Neutrophil (primary cell): ENCODE data around the gene ZW10.
"Not testable (repeated sequence)": the region's sequence is repeated elsewhere in the genome, so short reads cannot be mapped to it uniquely, and the experiment has no call there.

Experiments used
- H3K27ac ChIP-seq: fragments of 200-600 bp; sonication (generic); 2 replicates; pipeline ENCODE4 v1.5.1; 2016; ENCODE audit warnings: mild to moderate bottlenecking, moderate library complexity
- H3K27me3 ChIP-seq: fragments of 200-600 bp; sonication (generic); 2 replicates; pipeline ENCODE4 v1.6.0; 2016; ENCODE audit warnings: mild to moderate bottlenecking
- H3K36me3 ChIP-seq: fragments of 200-600 bp; sonication (generic); 2 replicates; pipeline ENCODE4 v1.5.1; 2017
- H3K4me1 ChIP-seq, 2 experiments: fragments of 200-600 bp in 1 of 2; sonication (generic) in 1 of 2; 1 replicate in 1 of 2; 2 replicates in 1 of 2; pipeline versions ENCODE4 v1.5.1 to v1.6.1; 2013 to 2016; ENCODE audit warnings: low read depth in 1 of 2, low read length in 1 of 2, mild to moderate bottlenecking in 1 of 2, moderate library complexity in 1 of 2; ENCODE audit not compliant: control insufficient read depth in 1 of 2, insufficient read depth in 1 of 2
- H3K4me3 ChIP-seq, 2 experiments: fragments of 200-600 bp in 1 of 2; sonication (generic) in 1 of 2; 1 replicate in 1 of 2; 2 replicates in 1 of 2; pipeline ENCODE4 v1.5.1; 2013 to 2016; ENCODE audit warnings: low read depth in 1 of 2, low read length in 1 of 2, mild to moderate bottlenecking in 1 of 2, moderate library complexity in 1 of 2
- H3K9me3 ChIP-seq: fragments of 200-600 bp; sonication (generic); 2 replicates; pipeline ENCODE4 v1.5.1; 2016
- TF ChIP-seq, protein P1 (sequence below): fragments of 200-600 bp; sonication (generic); IDR thresholded peaks from 2 replicates; pipeline ENCODE4 v1.5.1; 2016; ENCODE audit warnings: antibody characterized with exemption

ZW10 gene

DNA sequence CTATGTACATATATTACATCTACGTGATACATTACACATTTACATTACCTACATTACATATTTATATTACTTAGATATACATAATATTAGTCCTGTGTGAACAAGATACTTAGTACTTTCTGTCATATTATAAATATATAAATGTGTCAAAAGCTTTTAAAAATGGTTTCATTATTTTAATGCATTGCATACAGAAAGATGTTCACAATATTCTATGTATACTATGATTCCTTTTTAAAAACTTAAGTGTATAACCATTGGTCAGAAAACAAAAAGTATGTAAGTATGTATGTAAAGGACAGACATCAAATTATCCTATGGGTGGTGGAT lies 647 bp upstream of the ZW10 start:
- Histone ChIP-seq H3K27ac (peak overlapping the region; percentile 62), H3K9me3 (no peaks in the 10 kb centered on the region)
- TF ChIP-seq, protein P1, sequence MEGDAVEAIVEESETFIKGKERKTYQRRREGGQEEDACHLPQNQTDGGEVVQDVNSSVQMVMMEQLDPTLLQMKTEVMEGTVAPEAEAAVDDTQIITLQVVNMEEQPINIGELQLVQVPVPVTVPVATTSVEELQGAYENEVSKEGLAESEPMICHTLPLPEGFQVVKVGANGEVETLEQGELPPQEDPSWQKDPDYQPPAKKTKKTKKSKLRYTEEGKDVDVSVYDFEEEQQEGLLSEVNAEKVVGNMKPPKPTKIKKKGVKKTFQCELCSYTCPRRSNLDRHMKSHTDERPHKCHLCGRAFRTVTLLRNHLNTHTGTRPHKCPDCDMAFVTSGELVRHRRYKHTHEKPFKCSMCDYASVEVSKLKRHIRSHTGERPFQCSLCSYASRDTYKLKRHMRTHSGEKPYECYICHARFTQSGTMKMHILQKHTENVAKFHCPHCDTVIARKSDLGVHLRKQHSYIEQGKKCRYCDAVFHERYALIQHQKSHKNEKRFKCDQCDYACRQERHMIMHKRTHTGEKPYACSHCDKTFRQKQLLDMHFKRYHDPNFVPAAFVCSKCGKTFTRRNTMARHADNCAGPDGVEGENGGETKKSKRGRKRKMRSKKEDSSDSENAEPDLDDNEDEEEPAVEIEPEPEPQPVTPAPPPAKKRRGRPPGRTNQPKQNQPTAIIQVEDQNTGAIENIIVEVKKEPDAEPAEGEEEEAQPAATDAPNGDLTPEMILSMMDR: no peak

DNA sequence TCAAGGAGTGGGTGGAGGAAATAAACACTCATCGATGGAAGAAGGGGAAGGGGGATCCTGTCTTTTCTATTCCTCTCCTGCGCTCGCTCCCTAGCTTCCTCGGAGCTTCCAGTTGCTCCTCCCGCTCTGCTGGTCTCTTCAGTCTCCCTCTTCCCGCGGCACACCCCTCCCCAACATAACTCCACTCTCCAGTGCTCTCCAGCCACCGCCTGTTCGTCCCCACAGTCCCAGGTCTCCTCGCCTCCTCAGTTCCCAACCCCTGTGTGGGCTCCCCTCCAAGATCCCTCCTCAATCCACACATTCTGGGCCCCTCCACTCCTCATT lies 438 bp downstream of the ZW10 start:
- Histone ChIP-seq H3K4me1 (peaks cover 11 to 19% of the 10 kb centered on the region in 2 experiments), H3K4me3 (peak overlapping the region; percentile 68 to 78), H3K27ac (peak overlapping the region; percentile 62), H3K9me3 (no peaks in the 10 kb centered on the region), H3K27me3 (peaks cover 34% of the 10 kb centered on the region), H3K36me3 (peaks cover 7% of the 10 kb centered on the region)
- TF ChIP-seq, protein P1: no peak

More for the DNA sequence above, 647 bp upstream of the ZW10 start:
- H3K4me1 ChIP-seq: peaks cover 11 to 19% of the 10 kb centered on the region in 2 experiments
- H3K36me3 ChIP-seq: no peaks in the 10 kb centered on the region
- peaks cover 45% of the 10 kb centered on the region for H3K27me3 ChIP-seq
- peak overlapping the region; percentile 68 to 78 for H3K4me3 ChIP-seq

DNA sequence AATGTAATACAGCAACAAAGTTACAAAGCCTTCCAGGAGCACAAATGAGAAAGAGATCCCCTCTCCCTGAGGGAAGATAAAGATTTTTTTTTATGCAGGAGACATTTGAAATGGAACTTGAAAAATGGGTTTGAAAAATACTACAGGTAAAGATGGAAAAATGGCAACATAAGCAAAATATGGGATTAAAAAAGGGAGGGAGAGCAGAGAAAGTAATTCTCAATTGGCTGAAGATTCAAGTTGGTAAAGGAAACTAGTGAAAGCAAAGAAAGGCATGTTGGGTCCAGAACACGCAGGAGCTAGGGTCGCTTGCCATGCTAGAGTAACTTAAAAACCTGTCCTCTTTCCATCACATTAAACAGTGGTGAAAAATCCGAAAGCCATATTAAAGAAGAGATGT lies 1.5 kb downstream of the ZW10 start:
- peaks cover 23% of the 10 kb centered on the region for H3K27me3 ChIP-seq
- peaks cover 7% of the 10 kb centered on the region for H3K36me3 ChIP-seq
- TF ChIP-seq, protein P1: no peak
- H3K9me3 ChIP-seq: no peaks in the 10 kb centered on the region
- H3K4me1 ChIP-seq: peaks cover 19 to 28% of the 10 kb centered on the region in 2 experiments
- H3K27ac ChIP-seq: no peak overlapping the region
- H3K4me3 ChIP-seq: no peak overlapping the region

DNA sequence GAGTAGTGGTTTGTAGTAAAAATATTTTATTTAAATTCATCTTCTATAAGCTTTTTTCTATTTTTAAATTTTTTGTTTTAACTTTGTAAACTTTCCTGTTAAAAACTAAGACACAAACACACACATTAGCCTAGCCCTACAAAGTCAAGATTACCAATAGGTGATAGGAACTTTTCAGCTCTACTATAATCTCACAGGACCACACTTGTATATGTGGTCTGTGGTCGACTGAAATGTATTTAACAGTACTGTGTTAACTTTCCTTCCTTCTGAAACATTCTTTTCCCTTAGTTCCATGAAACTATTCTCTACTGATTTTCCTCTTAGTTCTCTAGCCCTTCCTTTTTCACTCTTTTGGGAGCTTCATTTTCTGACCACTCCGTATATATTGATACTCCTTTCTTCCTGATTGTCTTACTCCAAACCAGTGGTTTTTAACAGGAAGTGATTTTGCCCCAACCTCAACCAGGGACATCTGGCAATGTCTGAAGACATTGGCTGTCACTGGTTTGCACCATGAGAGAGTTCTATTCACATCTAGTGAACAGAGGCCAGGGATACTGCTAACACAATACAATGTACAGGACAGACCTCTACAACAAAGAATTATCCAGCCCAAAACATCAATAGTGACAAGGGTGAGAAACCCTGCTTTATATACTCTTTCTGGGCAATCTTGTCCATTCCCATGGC lies 8.8 kb downstream of the ZW10 start:
- H3K27me3 ChIP-seq: no peaks in the 10 kb centered on the region
- no peaks in the 10 kb centered on the region for H3K9me3 ChIP-seq
- H3K27ac ChIP-seq: no peak overlapping the region
- TF ChIP-seq, protein P1: no peak
- peaks cover 9 to 15% of the 10 kb centered on the region in 2 experiments for H3K4me1 ChIP-seq
- peaks cover 20% of the 10 kb centered on the region for H3K36me3 ChIP-seq
- no peak overlapping the region for H3K4me3 ChIP-seq

DNA sequence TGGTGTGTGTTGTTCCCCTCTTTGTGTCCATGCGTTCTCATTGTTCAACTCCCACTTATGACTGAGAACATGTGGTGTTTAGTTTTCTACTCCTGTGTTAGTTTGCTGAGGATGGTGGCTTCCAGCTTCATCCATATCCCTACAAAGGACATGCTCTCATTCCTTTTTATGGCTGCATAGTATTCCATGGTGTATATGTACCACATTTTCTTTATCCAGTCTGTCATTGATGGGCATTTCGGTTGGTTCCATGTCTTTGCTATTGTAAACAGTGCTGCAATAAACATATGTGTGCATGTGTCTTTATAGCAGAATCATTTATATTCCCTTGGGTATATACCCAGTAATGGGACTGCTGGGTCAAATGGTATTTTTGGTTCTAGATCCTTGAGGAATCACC lies 10.5 kb downstream of the ZW10 start:
- H3K27me3 ChIP-seq, H3K27ac ChIP-seq, H3K4me3 ChIP-seq, H3K9me3 ChIP-seq: not testable (repeated sequence)
- peaks cover 29% of the 10 kb centered on the region for H3K36me3 ChIP-seq
- H3K4me1 ChIP-seq: peaks cover 9 to 14% of the 10 kb centered on the region in 2 experiments

DNA sequence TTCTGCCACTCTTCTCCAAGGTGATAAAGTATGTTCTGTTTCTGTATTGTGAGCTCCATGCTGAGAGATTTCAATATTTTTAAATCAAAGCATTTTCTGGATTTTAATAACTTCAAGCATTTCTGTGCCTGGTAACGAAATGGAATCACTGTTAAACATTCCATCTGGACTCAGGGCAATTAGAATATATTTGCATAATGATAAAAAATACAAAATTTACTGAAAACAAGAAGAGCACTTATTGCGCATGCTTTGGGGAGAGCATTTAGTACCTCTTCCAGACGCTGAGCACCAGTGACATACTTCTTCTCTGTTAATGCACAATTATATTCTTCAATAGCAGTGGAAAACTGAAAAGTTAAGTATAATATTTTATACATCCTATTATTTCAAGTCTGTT lies 13.3 kb downstream of the ZW10 start:
- peaks cover 0 to 6% of the 10 kb centered on the region in 2 experiments for H3K4me1 ChIP-seq
- TF ChIP-seq, protein P1: no peak
- H3K36me3 ChIP-seq: peaks cover 47% of the 10 kb centered on the region
- no peak overlapping the region for H3K4me3 ChIP-seq
- H3K27ac ChIP-seq: no peak overlapping the region
- H3K9me3 ChIP-seq: no peaks in the 10 kb centered on the region
- no peaks in the 10 kb centered on the region for H3K27me3 ChIP-seq
